ENCODE measurements around the gene LIME1. TPM values are rescaled to one million over a fixed set of nuclear protein-coding genes. Genes with fewer than 3 reads are reported as not detected.

The LIME1 gene
- total RNA-seq, 1 experiment from 2014 or later: 13.5 TPM

- peaks cover 2% of the 10 kb centered on the region; the same call in 1 of the 2 replicates for H3K79me2 ChIP-seq (ENCODE audit: insufficient read depth, low read length)
Measured at GRCh38 chr20:63782051-63782471, 45.6 kb downstream of the LIME1 start.

More at GRCh38 chr20:63782051-63782471, 45.6 kb downstream of the LIME1 start:
- no peaks in the 10 kb centered on the region for H3K4me1 ChIP-seq (ENCODE audit: insufficient read depth, low read length)
- H2BK15ac ChIP-seq (ENCODE audit: low read depth, low read length): no peak overlapping the region
- H3K9me3 ChIP-seq (ENCODE audit: control insufficient read depth, low read depth, low read length): no peaks in the 10 kb centered on the region
- H2BK120ac ChIP-seq (ENCODE audit: low read depth, low read length, poor library complexity, severe bottlenecking): no peak overlapping the region
- no peak overlapping the region for H2AFZ ChIP-seq (ENCODE audit: low read length)
- H4K20me1 ChIP-seq (ENCODE audit: control insufficient read depth, insufficient read depth, insufficient read length): no peaks in the 10 kb centered on the region
- no peak overlapping the region for H2BK5ac ChIP-seq (ENCODE audit: insufficient read length, low read length)
- H3K9ac ChIP-seq (ENCODE audit: extremely low read depth, insufficient read length, low read length): no peak overlapping the region
- TF ChIP-seq CTCF (conservative IDR thresholded peaks at IDR 0.05): 0 out of 3 replicates have a peak, but pooled peaks have one; percentile 20
- Mint-ChIP-seq H3K9me3 (no peaks in the 10 kb centered on the region; a peak in 2 of 5 replicates), H3K27me3 (ENCODE audit: low read depth) (no peaks in the 10 kb centered on the region; the same call in 1 of the 2 replicates), H3K4me3 (no peak overlapping the region), H3K36me3 (ENCODE audit: insufficient read depth in 1 of 3, low read depth in 3 of 3) (peaks cover 3 to 16% (median 13%) of the 10 kb centered on the region in 3 experiments; a peak in 6 of 7 replicates), H3K4me1 (peaks cover 7 to 9% of the 10 kb centered on the region in 2 experiments; a peak in 3 of 4 replicates), H3K27ac (peak overlapping the region in 2 of 3 experiments; percentile 44 to 82; a peak in 2 of 7 replicates)
- H3K79me1 ChIP-seq (ENCODE audit: insufficient read depth, low read depth, low read length, poor library complexity, severe bottlenecking): peaks cover 5% of the 10 kb centered on the region
- H2BK12ac ChIP-seq (ENCODE audit: insufficient read length, low read depth, low read length): no peak overlapping the region
- H3K14ac ChIP-seq (ENCODE audit: insufficient read depth, low read length): no peak overlapping the region
- H3K4ac ChIP-seq (ENCODE audit: low read depth, low read length): no peak overlapping the region
- H2BK20ac ChIP-seq (ENCODE audit: low read depth, low read length, poor library complexity, severe bottlenecking): no peak overlapping the region
- H4K8ac ChIP-seq (replicated peaks; ENCODE audit: insufficient read length, low read depth, low read length): no peak overlapping the region
- no peak overlapping the region for H3T11ph ChIP-seq (ENCODE audit: low read length)
- no peaks in the 10 kb centered on the region for H3K23me2 ChIP-seq (ENCODE audit: insufficient read length, low read depth, low read length, poor library complexity, severe bottlenecking)
- no peaks in the 10 kb centered on the region for H3K27me3 ChIP-seq (ENCODE audit: insufficient read depth, low read length)
- no peak overlapping the region for H3K56ac ChIP-seq (ENCODE audit: insufficient read length, low read depth, low read length)
- WGBS (ENCODE audit: extremely low coverage, insufficient read length, low lambda C conversion rate): no CpG with 5 or more reads among the region's 18 CpGs
- H2AK5ac ChIP-seq (ENCODE audit: insufficient read length, low read length): no peak overlapping the region
- no peak overlapping the region for H4K91ac ChIP-seq (ENCODE audit: insufficient read length, low read depth, low read length)
- H3K23ac ChIP-seq (ENCODE audit: insufficient read length, low read depth, low read length): no peak overlapping the region
- H3K18ac ChIP-seq (ENCODE audit: insufficient read length, low read depth, low read length): no peak overlapping the region
- H3K4me2 ChIP-seq (ENCODE audit: insufficient read depth, insufficient read length, low read length): no peak overlapping the region
- H3K27ac ChIP-seq (ENCODE audit: insufficient read length, low read depth, low read length): no peak overlapping the region
- no peak overlapping the region for H4K5ac ChIP-seq (ENCODE audit: insufficient read length, low read depth, low read length)
- no peak for DNase-seq
